A549 (cell line): ENCODE data around the gene BSCL2. TPM values are rescaled to one million over a fixed set of nuclear protein-coding genes. Genes with fewer than 3 reads are reported as not detected.

Experiments used
- ATAC-seq, 2 experiments: fragments of 200-7000 bp in 1 of 2; fragments of >200 bp in 1 of 2; cut with Nextera tagmentation in 1 of 2; cut with Tn5 transposase in 1 of 2; 3 replicates each; pipeline versions ENCODE4 v1.8.0 to v1.9.1; 2018 to 2020; ENCODE audit warnings: mild to moderate bottlenecking in 1 of 2, moderate library complexity in 1 of 2
- CTCF ChIA-PET: fragments of 300-600 bp; sonication (Branson Sonifier 250); formaldehyde crosslinking; extraction: SDS; loops from one replicate; lab custom pipeline; 2021; ENCODE audit warnings: antibody characterized with exemption, inconsistent platforms; lab: Yijun Ruan, JAX
- POLR2A ChIA-PET: fragments of 350-600 bp; formaldehyde crosslinking; extraction: SDS; loops from one replicate; lab custom pipeline; 2021; ENCODE audit warnings: antibody characterized with exemption, inconsistent platforms; lab: Yijun Ruan, JAX
- DNase-seq, 2 experiments: peaks; one replicate each; pipeline versions ENCODE4 v3.0.0 to v3.0.0-alpha.2; 2011 to 2016; ENCODE audit warnings: low read depth in 1 of 2, low spot score in 1 of 2
- FAIRE-seq: peaks from 2 replicates; lab custom pipeline; 2011; peaks lifted over from hg19 to GRCh38; lab: Jason Lieb, UNC
- H3K27ac ChIP-seq, 2 experiments: fragments of >200 bp; sonication (Bioruptor Twin); formaldehyde crosslinking; 3 replicates each; pipeline ENCODE4 v1.5.1; 2016 to 2017
- H3K4me1 ChIP-seq: fragments of >200 bp; sonication (Bioruptor Twin); formaldehyde crosslinking; 3 replicates; pipeline ENCODE4 v1.6.1; 2016
- H3K4me2 ChIP-seq: fragments of >200 bp; sonication (Bioruptor Twin); formaldehyde crosslinking; 3 replicates; pipeline ENCODE4 v1.6.1; 2016
- H3K4me3 ChIP-seq: fragments of >200 bp; sonication (Bioruptor Twin); formaldehyde crosslinking; 3 replicates; pipeline ENCODE4 v1.5.1; 2016
- H3K9me3 ChIP-seq: fragments of >200 bp; sonication (Bioruptor Twin); formaldehyde crosslinking; 3 replicates; pipeline ENCODE4 v1.6.1; 2016
- BHLHE40 ChIP-seq: IDR thresholded peaks from 2 replicates; pipeline ENCODE4 v1.6.1; 2012; ENCODE audit warnings: low read depth, low read length, inconsistent platforms
- CBX2 ChIP-seq: fragments of 200-600 bp; sonication (generic); IDR thresholded peaks from 2 replicates; pipeline ENCODE4 v1.6.1; 2016; ENCODE audit warnings: low read depth, mild to moderate bottlenecking, borderline replicate concordance
- ESRRA ChIP-seq: fragments of 150-350 bp; IDR thresholded peaks from 2 replicates; pipeline ENCODE4 v1.6.1; 2014; ENCODE audit warnings: mild to moderate bottlenecking, low read length, borderline replicate concordance
- KDM1A ChIP-seq: fragments of 200-600 bp; sonication (generic); IDR thresholded peaks from 2 replicates; pipeline ENCODE4 v1.6.1; 2016; ENCODE audit warnings: low read depth, mild to moderate bottlenecking
- NR3C1 ChIP-seq: fragments of >200 bp; sonication (Bioruptor Twin); formaldehyde crosslinking; IDR thresholded peaks from 3 replicates; pipeline ENCODE4 v1.6.1; 2017
- POLR2A ChIP-seq: IDR thresholded peaks from 2 replicates; pipeline ENCODE4 v1.6.1; 2012; ENCODE audit warnings: mild to moderate bottlenecking, low read length
- RAD21 ChIP-seq, 2 experiments: fragments of >200 bp in 1 of 2; sonication (Bioruptor Twin) in 1 of 2; formaldehyde crosslinking in 1 of 2; IDR thresholded peaks in 1 of 2; conservative IDR thresholded peaks in 1 of 2; 2 replicates in 1 of 2; 3 replicates in 1 of 2; pipeline ENCODE4 v1.6.1; 2012 to 2018; ENCODE audit warnings: inconsistent platforms in 1 of 2
- SMC3 ChIP-seq: fragments of >200 bp; sonication (Bioruptor Twin); formaldehyde crosslinking; IDR thresholded peaks from 3 replicates; pipeline ENCODE4 v1.6.1; 2018; ENCODE audit warnings: inconsistent platforms
- SREBF2 ChIP-seq: fragments of 450-650 bp; IDR thresholded peaks from 2 replicates; pipeline ENCODE4 v1.6.1; 2014; ENCODE audit warnings: mild to moderate bottlenecking, moderate library complexity
- TFCP2L1 ChIP-seq: fragments of 250-450 bp; sonication (Bioruptor Pico); IDR thresholded peaks from 2 replicates; pipeline ENCODE4 v1.5.0; 2021; ENCODE audit warnings: mild to moderate bottlenecking
- ZNF302 ChIP-seq: fragments of 250-450 bp; sonication (Bioruptor Pico); IDR thresholded peaks from 2 replicates; pipeline ENCODE4 v1.9.0; 2021; ENCODE audit warnings: inconsistent platforms, mild to moderate bottlenecking, moderate library complexity
- WGBS: methylation state at CpG from one replicate; pipeline ENCODE4 v1.1.6; 2017; ENCODE audit errors: missing lambda C conversion rate; 5-methylcytosine and 5-hydroxymethylcytosine counted together
- polyA plus RNA-seq, 4 experiments: library from polyadenylated mRNA; depleted of rRNA in 3 of 4; stranded (reverse); fragments of >200 nt; fragmentation: RNase III in 1 of 4; extraction: RNeasy Plus Mini Kit Qiagen cat#74134 plus additional on column Dnase treatment in 1 of 4; gene quantifications; 2 replicates in 3 of 4; 3 replicates in 1 of 4; pipeline ENCODE4 v1.2.3, GENCODE V29; 2011 to 2017
- TF ChIP-seq, protein P1 (sequence below): fragments of 250-450 bp; sonication (Bioruptor Pico); IDR thresholded peaks from 2 replicates; pipeline ENCODE4 v1.5.0; 2020; ENCODE audit warnings: low read depth, mild to moderate bottlenecking, moderate library complexity
- TF ChIP-seq, protein P2 (sequence below): fragments of 450-650 bp; IDR thresholded peaks from 2 replicates; pipeline ENCODE4 v1.6.1; 2014; ENCODE audit warnings: antibody characterized with exemption
- TF ChIP-seq, protein P3 (sequence below): IDR thresholded peaks from 2 replicates; pipeline ENCODE4 v1.6.1; 2012
- TF ChIP-seq, protein P4 (sequence below): IDR thresholded peaks from 2 replicates; pipeline ENCODE4 v1.6.1; 2012
- TF ChIP-seq, protein P5 (sequence below): fragments of >200 bp; sonication (Bioruptor Twin); formaldehyde crosslinking; IDR thresholded peaks from 3 replicates; pipeline ENCODE4 v1.5.1; 2016

BSCL2 gene
- polyA plus RNA-seq, 2 of the 4 experiments (the other 2 are of a cell fraction), result 63.0 to 63.9 TPM

DNA sequence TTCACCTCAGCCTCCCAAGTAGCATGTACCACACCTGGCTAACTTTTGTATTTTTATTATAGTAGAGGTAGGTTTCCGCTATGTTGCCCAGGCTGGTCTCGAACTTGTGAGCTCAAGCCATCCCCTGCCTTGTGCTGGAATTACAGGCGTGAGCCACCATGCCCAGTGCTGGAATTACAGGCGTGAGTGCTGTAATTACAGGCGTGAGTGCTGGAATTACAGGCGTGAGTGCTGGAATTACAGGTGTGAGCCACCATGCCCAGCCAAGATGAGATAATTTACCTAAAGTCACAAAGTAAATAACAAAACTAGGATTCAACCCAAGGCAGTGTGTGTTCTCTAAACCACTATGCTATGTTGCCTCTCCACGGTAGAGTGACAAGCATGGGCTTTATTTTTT lies 24.7 kb downstream of the BSCL2 start:
- Histone ChIP-seq H3K4me1 (peaks cover 17% of the 10 kb centered on the region; the same call in 2 of the 3 replicates), H3K9me3 (no peaks in the 10 kb centered on the region), H3K27ac (no peak overlapping the region)
- POLR2A ChIA-PET, result no interaction called here
- ATAC-seq (no peak), DNase-seq (no peak), FAIRE-seq (no peak)
- TF ChIP-seq, protein P1, sequence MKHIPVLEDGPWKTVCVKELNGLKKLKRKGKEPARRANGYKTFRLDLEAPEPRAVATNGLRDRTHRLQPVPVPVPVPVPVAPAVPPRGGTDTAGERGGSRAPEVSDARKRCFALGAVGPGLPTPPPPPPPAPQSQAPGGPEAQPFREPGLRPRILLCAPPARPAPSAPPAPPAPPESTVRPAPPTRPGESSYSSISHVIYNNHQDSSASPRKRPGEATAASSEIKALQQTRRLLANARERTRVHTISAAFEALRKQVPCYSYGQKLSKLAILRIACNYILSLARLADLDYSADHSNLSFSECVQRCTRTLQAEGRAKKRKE (CRISPR knock-in tag), result no peak
- TF ChIP-seq, protein P2, sequence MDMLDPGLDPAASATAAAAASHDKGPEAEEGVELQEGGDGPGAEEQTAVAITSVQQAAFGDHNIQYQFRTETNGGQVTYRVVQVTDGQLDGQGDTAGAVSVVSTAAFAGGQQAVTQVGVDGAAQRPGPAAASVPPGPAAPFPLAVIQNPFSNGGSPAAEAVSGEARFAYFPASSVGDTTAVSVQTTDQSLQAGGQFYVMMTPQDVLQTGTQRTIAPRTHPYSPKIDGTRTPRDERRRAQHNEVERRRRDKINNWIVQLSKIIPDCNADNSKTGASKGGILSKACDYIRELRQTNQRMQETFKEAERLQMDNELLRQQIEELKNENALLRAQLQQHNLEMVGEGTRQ, result no peak
- no peak for TF ChIP-seq TFCP2L1
- TF ChIP-seq, all 56 proteins: peak for 0
- CTCF ChIA-PET, result interaction anchor here (7.2 kb wide), 1 partner anchor 10 kb away, joined by 126 read pairs; the partner anchor contains the start of gene LRRN4CL
- no peak overlapping the region for H3K4me3 ChIP-seq
- 76% methylated on average over 7 of the region's 7 CpGs for WGBS
- H3K4me2 ChIP-seq, result no peak overlapping the region

DNA sequence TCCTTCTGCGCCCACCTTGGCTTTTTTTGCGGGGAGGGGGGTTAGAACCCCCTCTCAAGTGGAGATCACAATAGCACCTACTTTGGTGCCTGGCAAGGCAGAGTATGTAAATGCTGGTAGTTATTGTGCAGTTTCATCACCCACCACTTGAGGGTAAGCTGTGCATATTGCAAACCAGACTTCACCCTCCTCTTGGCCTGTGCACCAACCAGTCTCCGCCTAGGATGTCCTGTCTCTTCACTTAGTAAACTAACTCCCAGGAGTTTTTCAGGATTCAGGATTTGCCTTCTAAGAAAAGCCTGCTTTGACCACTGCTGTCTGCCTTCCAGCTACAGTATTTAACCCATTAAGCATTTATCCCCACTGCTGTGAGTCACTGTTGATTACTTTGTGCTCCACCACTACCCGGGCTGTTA lies 26.4 kb downstream of the BSCL2 start:
- no peak overlapping the region for H3K4me3 ChIP-seq
- H3K4me1 ChIP-seq, result peaks cover 24% of the 10 kb centered on the region
- peak; percentile 80 to 88 for DNase-seq
- peak overlapping the region; percentile 50 to 92 for H3K27ac ChIP-seq
- ChIA-PET POLR2A (interaction anchor here (0.6 to 2.7 kb wide), 10 partner anchors 9 to 182 kb away, joined by 3 to 34 read pairs (median 6); partner anchors contain the start of genes C11orf98, CSKMT, HNRNPUL2 and INTS5), CTCF (interaction anchor here (0.7 to 7.2 kb wide), 24 partner anchors 11 to 286 kb away, joined by 3 to 126 read pairs (median 5); partner anchors contain the start of genes BSCL2, C11orf98, CSKMT and GNG3)
- WGBS, result 14% methylated on average over 4 of the region's 4 CpGs
- FAIRE-seq, result peak; percentile 43
- ATAC-seq, result peak; percentile 92 to 95
- peak overlapping the region; percentile 24 for H3K4me2 ChIP-seq
- H3K9me3 ChIP-seq, result no peaks in the 10 kb centered on the region
- no peak for TF ChIP-seq BHLHE40
- TF ChIP-seq, protein P2, result no peak
- no peak for TF ChIP-seq KDM1A
- TF ChIP-seq, protein P3, sequence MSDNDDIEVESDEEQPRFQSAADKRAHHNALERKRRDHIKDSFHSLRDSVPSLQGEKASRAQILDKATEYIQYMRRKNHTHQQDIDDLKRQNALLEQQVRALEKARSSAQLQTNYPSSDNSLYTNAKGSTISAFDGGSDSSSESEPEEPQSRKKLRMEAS, result no peak
- TF ChIP-seq, protein P4, sequence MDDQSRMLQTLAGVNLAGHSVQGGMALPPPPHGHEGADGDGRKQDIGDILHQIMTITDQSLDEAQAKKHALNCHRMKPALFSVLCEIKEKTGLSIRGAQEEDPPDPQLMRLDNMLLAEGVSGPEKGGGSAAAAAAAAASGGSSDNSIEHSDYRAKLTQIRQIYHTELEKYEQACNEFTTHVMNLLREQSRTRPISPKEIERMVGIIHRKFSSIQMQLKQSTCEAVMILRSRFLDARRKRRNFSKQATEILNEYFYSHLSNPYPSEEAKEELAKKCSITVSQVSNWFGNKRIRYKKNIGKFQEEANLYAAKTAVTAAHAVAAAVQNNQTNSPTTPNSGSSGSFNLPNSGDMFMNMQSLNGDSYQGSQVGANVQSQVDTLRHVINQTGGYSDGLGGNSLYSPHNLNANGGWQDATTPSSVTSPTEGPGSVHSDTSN, result no peak
- no peak for TF ChIP-seq ESRRA
- no peak for TF ChIP-seq ZNF302
- TF ChIP-seq SMC3, result peak; percentile 42; the same call in 2 of the 3 replicates
- TF ChIP-seq CBX2, result no peak
- no peak for TF ChIP-seq NR3C1
- no peak for TF ChIP-seq SREBF2
- TF ChIP-seq, protein P5, sequence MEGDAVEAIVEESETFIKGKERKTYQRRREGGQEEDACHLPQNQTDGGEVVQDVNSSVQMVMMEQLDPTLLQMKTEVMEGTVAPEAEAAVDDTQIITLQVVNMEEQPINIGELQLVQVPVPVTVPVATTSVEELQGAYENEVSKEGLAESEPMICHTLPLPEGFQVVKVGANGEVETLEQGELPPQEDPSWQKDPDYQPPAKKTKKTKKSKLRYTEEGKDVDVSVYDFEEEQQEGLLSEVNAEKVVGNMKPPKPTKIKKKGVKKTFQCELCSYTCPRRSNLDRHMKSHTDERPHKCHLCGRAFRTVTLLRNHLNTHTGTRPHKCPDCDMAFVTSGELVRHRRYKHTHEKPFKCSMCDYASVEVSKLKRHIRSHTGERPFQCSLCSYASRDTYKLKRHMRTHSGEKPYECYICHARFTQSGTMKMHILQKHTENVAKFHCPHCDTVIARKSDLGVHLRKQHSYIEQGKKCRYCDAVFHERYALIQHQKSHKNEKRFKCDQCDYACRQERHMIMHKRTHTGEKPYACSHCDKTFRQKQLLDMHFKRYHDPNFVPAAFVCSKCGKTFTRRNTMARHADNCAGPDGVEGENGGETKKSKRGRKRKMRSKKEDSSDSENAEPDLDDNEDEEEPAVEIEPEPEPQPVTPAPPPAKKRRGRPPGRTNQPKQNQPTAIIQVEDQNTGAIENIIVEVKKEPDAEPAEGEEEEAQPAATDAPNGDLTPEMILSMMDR, result peak; percentile 61
- no peak for TF ChIP-seq POLR2A
- TF ChIP-seq, protein P1 (CRISPR knock-in tag), result no peak
- TF ChIP-seq RAD21 (conservative IDR thresholded peaks at IDR 0.05 in 1 of 2, IDR thresholded peaks at IDR 0.05 in 1 of 2), result peak; percentile 64 to 72
